Measurements from ENCODE around the gene SNCG.
"Not testable (repeated sequence)": the region's sequence is repeated elsewhere in the genome, so short reads cannot be mapped to it uniquely, and the experiment has no call there.

SNCG gene

DNA sequence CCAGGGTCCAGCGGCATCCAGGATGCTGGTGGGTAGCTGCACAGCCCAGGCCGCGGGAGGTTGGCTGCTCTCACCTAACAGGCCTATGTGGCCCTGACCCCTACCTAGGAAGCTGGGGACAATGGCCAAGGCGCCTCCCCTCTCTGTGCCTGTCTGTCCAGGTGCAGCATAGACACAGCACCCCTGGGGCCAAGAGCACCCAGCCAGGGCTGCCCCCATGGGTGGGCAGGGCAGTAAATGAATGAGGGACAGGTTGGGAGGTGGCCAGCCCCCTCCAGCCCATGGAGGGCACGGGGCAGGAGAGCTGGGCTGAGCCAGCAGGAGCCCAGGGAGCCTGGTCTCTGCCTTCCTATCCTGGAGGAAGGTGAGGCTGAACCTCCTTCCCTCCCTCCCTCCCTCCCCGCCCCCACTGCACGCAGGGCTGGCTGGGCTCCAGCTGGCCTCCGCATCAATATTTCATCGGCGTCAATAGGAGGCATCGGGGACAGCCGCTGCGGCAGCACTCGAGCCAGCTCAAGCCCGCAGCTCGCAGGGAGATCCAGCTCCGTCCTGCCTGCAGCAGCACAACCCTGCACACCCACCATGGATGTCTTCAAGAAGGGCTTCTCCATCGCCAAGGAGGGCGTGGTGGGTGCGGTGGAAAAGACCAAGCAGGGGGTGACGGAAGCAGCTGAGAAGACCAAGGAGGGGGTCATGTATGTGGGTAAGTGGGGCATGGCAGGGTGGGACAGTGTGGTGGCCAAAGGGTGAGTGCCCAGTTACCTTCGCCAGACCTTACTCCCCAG lies at the start of gene SNCG:
Gene SNCG (plus strand): TSS at position 484 of the 785 bp plus-strand sequence. CDS start 99 bp downstream, at position 583.
- DNase-seq (ENCODE audit: low read depth in 2 of 2, low spot score in 1 of 2), result no peak

DNA sequence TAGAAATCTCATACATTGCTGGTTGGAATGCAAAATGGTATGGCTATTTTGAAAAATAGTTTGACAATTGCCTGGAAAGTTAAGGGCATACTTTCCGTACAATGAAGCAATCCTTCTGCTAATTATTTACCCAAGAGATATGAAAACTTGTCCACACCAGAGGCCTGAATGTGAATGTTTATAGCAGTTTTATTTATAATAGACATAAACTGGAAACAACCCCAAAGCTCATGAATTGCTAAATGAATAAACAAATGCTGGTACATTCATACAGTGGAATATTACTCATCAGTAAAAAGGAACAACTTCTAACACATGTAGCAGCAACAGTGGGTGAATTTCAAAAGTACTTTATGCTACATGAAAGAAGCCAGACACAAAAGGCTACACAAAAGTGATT lies 43.7 kb upstream of the SNCG start:
- no peak for DNase-seq (ENCODE audit: low read depth in 2 of 2, low spot score in 1 of 2)

GRCh38 chr10:86918022-86918471 lies 40.4 kb upstream of the SNCG start:
- no peak for DNase-seq (ENCODE audit: low read depth in 2 of 2, low spot score in 1 of 2)

DNA sequence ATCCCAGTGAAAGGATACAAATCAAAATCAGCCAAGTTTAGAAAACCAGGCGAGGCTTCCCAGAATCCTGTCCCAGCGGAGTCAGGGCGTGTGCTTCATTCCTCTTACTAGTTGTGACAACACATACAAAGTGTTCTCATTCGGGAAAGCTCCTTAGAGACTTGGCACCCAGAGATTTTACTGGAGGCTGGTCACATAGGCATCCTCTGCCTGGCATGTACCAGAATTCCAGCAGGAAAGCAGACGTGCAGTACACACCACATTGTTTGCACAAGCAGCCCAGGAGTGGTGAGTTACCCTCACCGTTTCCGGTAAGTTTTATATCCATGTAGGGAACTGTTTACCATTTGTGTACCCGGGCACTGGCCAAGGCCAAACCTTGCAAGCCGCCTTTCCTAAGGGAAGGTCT lies 35.8 kb upstream of the SNCG start:
- DNase-seq (ENCODE audit: low read depth in 2 of 2, low spot score in 1 of 2), result no peak

DNA sequence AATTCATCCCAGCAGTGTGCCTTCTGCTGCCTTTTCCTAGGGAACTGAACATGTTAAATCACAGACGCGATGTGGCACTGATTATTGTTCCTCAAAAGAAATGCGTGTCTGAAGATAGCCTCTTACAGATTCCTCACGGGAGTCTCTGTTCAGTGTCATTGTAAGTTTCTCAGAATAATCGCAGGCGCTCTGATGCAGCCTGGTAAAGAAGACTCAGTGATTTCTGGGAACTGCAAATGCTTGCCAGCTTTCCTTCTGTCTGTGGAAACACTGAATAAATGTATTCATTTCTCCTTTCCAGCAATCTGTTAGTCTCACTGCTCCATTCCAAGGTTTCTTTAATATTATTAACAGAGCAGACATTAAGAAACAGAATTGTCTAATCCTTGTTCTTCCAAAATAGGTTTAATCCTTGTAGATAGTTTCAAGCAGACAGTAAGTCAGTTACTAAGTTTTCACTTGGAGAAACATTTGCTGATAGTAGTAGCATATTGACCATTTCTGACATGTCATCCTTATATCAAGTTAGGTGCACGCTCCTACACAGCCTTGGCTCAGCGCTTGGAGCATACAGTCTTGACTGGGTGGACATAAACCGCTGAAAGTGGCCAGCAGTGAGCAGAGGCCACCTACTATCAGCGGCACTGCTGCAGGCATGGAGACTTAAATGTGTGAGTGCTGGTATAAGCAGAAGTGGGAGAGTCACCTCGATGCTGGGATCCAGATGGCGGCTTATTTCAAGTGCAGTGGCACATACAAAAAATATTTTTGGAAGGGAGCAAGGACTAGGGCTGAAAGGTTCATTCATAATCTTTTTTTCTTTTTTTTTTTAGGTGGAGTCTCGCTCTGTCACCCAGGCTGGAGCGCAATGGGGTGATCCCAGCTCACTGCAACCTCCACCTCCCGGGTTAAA lies 28.7 kb upstream of the SNCG start:
- no peak for DNase-seq (ENCODE audit: low read depth in 2 of 2, low spot score in 1 of 2)

DNA sequence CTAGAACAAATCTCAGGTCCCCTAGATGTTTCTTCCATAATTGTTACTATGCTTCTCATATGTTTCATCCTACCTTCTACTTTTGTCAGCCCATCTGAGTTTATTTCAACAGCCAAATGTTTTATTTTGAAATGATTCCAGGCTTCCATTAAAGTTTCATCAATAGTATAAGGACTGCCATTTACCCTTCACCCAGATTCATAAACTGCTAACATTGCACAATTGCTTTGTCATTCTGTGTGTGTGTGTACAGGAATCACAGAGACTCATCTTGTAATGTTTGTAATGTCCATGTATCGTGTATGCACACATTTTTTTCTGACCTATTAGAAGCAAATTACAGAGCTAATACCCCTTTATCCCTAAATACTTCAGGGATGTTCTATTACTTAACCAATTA lies 26.5 kb upstream of the SNCG start:
- DNase-seq (ENCODE audit: low read depth in 2 of 2, low spot score in 1 of 2), result no peak

DNA sequence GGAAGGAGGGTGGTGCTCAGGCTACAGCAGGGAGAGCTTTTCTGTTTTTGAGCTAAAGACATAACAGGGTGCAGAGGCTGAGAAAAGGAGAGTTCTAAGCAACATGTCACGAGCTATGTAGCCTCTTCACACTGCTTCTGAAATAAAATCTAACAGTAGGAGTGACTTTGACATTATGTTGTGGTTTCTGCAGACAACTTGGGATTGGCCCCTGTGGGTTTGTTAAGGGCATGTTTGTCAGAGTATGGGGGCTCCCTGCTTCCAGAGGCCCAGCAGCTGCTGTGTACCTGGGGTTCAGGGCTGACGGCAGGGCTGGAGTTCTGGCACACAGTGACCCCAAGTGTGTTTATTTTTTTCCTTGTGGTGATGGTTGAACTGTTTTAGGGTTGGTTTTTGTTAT lies 25.7 kb upstream of the SNCG start:
- DNase-seq (ENCODE audit: low read depth in 2 of 2, low spot score in 1 of 2), result no peak

DNA sequence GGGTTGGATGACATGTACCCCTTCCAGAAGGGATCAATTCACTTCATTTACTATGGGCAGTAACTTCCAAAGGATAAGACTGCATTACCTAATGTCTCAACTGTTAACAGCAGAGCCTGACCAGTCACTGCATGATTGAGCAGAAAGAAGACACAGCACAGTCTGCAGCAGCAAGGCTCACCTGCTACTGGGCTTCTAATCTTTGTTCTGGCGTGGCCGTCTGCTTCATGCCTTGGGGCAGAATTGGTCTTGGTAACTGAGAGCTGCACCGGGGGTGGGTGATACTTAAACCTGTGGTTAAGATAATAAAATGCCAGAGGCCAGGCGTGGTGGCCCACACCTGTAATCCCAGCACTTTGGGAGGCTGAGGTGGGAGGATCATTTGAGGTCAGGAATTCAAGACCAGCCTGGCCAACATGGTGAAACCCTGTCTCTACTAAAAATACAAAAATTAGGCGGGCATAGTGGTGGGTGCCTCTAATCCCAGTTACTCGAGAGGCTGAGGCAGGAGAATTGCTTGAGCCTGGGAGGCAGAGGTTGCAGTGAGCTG lies 24.2 kb upstream of the SNCG start:
- not testable (repeated sequence) for DNase-seq (ENCODE audit: low read depth in 2 of 2, low spot score in 1 of 2)

GRCh38 chr10:86936661-86937501 lies 21.5 kb upstream of the SNCG start:
- DNase-seq (ENCODE audit: low read depth in 2 of 2, low spot score in 1 of 2), result no peak

DNA sequence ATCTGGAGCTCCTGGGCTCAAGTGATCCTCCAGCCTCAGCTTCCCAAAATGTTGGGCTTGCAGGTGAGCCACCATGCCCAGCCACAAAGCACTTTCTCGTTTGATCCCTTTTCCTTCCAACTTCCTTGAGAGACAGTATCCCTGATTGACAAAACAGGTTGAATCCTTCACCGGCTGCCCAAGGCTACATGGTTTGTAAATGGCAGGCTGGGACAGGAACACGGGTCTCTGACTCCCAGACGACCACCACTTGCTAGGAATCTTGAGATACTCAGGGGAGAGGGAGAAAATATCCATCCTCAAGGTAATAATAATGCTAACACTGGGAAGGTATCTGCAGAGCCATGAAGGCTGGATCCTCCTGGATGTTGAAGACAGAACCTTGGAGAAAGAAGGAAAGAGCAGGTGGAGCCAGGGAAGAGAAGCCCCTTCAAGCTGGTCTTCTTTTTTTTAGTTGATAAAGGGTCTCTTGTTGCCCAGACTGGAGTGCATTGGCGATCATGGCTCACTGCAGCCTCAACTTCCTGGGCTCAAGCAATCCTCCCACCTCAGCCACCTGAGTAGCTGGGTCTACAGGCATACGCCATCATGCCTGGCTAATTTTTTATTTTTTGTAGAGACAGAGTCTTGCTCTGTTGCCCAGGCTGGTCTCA lies 20.8 kb upstream of the SNCG start:
- DNase-seq (ENCODE audit: low read depth in 2 of 2, low spot score in 1 of 2), result no peak

- DNase-seq (ENCODE audit: low read depth in 2 of 2, low spot score in 1 of 2), result no peak
These were observed 20.1 kb upstream of the SNCG start for GRCh38 chr10:86938260-86938659.

DNA sequence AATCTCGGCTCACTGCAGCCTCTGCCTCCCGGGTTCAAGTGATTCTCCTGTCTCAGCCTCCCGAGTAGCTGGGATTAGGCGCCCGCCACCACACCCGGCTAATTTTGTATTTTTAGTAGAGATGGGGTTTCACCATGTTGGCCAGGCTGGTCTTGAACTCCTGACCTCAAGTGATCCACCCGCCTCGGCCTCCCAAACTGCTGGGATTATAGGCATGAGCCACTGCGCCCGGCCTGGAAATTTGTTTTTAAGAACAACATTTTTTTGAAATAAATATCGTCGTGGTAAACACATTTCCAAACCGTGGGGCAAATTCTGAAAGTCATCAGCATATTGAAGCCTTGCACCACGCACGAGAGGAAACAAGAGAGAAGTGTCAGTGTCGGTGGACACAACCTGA lies 18.3 kb upstream of the SNCG start:
- not testable (repeated sequence) for DNase-seq (ENCODE audit: low read depth in 2 of 2, low spot score in 1 of 2)

DNA sequence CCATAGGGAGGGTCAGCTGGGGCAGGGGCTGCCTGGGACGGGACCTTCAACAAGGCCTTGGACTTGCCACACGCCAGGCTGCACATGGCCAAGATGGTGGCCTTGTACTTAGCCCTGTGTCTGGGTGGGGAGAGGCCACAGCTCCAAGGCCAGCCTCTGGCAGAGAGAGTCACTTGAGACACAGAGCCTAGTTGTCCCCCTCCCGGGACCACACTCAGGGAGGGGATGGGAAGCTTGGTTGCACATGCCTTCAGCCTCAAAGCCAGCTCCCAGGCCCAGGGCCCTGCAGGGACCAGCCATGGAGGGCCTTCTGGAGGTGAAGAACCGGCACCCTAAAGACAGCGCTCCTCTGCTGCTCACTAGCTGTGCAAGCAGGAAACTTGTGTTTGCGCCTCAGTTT lies 17.7 kb upstream of the SNCG start:
- DNase-seq (ENCODE audit: low read depth in 2 of 2, low spot score in 1 of 2), result no peak

DNA sequence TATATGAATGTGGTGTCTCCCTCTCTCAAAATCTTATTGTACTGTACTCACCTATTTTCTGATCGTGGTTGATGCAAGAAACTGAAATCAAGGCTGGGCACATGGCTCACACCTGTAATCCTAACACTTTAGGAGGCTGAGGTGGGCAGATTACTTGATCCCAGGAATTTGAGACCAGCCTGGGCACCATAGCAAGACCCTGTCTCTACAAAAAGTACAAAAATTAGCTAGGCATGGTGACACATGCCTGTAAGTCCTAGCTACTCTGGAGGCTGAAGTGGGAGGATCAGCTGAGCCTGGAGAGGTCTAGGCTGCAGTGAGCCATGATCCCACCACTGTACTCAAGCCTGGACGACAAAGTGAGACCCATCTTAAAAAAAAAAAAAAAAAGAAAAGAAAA lies 17.0 kb upstream of the SNCG start:
- no peak for DNase-seq (ENCODE audit: low read depth in 2 of 2, low spot score in 1 of 2)

DNA sequence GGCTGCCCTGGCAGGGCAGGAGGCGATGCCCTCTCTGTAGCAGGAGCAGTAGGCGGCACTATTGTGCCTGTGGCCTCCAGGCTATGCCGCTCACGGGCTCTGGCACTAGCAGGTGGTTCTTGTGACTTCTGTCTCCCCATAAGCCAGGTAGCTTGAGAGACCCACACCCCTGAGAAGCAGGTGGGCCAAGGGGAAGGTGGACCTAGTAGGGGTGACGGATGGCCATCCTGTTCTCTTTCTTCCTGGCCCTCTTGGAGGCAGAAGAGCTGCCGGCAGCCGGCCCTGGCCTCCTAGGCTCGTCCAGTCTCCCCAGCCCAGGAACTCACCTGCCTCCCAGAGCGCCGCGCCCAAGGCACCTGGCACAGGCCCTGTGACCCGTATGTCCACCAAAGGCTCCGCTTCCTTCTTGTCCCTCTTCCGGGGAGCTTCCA lies 16.4 kb upstream of the SNCG start:
- DNase-seq (ENCODE audit: low read depth in 2 of 2, low spot score in 1 of 2), result no peak

- DNase-seq (ENCODE audit: low read depth in 2 of 2, low spot score in 1 of 2), result no peak
These were observed 15.7 kb upstream of the SNCG start for GRCh38 chr10:86942441-86943315.

DNA sequence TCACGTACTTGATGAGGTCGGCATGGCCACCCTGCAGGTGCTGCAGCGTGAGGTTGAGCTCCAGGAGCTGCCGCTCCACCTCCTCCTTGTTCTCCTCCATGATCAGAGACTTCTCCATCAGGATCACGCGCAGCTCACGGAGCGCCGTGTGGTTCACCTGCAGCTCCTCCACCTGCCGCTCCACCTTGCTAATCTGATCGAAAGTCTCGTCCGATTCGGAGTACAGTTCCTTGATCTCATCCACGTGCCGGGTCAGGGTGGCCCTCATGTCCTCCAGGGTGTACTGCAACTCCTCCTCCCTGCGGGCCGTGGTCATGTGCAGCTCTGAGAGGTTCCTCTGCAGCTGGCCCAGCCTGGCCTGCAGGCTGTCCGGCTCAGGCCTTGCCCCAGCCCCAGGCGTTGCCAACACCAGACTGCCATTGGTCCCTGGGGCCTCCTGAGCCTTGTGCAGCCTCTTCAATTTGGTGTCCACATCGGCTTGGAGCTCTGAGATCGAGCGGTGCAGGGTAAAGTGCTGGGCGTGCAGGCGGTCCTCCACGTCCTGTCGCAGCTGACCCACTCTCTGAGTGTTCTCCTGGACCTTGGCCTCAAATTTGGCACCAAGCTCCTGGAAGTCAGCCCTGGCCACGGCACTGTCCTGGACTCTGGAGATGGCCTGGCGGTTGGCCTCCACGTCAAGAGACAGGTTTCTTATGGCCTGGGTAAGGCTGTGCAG lies 14.9 kb upstream of the SNCG start:
- no peak for DNase-seq (ENCODE audit: low read depth in 2 of 2, low spot score in 1 of 2)

DNA sequence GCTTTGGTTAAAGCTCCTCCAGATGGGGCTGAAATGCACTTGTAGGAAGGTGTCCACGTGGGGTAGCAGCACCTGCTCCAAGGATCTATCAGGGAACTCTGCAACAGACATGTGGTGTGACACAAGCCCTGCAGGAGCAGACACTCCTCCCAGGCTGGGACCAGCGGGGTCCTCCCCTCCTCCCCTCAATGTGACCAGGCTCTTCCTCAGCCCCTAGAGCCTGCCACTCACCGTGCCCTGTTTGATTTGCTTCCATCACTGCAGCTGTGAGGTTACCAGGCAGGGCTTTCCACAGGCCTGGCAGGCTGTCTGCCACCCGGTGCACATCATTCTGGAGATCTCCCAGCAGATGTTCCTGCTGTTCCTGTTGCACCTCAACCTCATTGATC lies 14.4 kb upstream of the SNCG start:
- DNase-seq (ENCODE audit: low read depth in 2 of 2, low spot score in 1 of 2), result no peak

DNA sequence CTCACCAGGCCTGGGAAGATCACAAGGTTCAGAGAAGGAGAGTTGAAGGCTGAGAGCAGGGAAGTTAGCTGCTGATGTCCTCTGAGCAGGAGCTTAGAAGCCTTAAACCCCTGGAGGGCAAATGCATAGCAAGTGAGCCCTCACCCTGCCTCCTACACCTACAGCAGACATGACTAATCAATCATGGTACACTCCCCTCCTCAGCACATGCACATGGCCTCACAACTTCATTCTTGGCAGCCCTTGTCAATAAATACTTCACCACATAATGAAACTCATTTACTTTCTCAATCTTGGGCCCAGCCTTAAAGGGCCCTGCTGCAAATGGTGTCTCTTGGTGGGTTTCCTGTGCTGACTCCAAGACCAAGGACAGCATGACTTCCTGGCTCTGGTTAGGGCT lies 13.9 kb upstream of the SNCG start:
- no peak for DNase-seq (ENCODE audit: low read depth in 2 of 2, low spot score in 1 of 2)
